PC-9 (cell line): ENCODE results near the gene SEC16A.

ENCODE experiments used
- CTCF ChIP-seq: fragments of 200-600 bp; sonication (generic); conservative IDR thresholded peaks from 2 replicates; pipeline ENCODE4 v1.6.1; 2017; ENCODE audit warnings: mixed run types, antibody characterized with exemption, mild to moderate bottlenecking, moderate library complexity
- EZH2 ChIP-seq: fragments of 200-600 bp; sonication (generic); IDR thresholded peaks from 2 replicates; pipeline ENCODE4 v1.8.0; 2017; ENCODE audit warnings: antibody characterized with exemption, low read depth

GRCh38 chr9:136494012-136494411 is 11.2 kb upstream of the SEC16A start:
- TF ChIP-seq CTCF, result no peak
- TF ChIP-seq EZH2, result no peak
